Peyer's patch (tissue), 4 donors: ENCODE results near the gene N4BP2.

Experiments used
- POLR2A ChIP-seq, 2 donors: fragments of 450-650 bp; IDR thresholded peaks; one replicate each; pipeline ENCODE4 v1.5.1; 2017; ENCODE audit warnings: antibody characterized with exemption in 2 of 2, mild to moderate bottlenecking in 2 of 2, moderate library complexity in 2 of 2
- TF ChIP-seq, protein P1 (sequence below), 6 experiments: fragments of 450-650 bp in 4 of 6; fragments of 200-600 bp in 2 of 6; sonication (generic) in 1 of 6; IDR thresholded peaks; one replicate each; pipeline ENCODE4 v1.5.1; 2017 to 2019; ENCODE audit warnings: antibody characterized with exemption in 6 of 6, mild to moderate bottlenecking in 3 of 6, moderate library complexity in 1 of 6

DNA sequence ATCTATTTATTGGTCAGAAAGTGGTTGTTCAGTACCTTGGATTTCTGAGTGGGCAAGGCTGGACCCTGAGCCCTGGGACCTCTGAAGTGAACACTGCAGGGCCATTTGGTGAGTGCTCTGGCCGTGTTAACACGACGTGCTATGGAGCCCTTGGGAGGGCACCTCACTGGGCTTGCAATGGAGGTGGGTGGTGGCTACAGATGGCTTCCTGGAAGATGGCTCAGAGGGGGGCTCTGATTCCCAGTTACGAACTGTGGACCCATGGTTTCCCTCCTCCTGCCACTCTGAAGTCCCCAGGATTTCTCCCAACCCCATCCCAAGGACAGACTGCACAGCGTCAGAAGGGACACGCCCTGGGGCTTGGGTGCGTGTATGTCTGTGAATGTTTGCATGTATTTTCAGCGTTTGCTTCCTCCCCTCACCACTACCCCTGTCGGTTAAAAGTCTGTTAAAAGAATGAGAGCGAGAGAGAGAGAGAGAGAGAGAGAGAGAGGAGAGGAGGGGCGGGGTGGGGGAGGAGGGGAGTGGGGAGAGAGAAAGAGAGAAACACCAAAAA is 136.4 kb downstream of the N4BP2 start:
- TF ChIP-seq, protein P1, sequence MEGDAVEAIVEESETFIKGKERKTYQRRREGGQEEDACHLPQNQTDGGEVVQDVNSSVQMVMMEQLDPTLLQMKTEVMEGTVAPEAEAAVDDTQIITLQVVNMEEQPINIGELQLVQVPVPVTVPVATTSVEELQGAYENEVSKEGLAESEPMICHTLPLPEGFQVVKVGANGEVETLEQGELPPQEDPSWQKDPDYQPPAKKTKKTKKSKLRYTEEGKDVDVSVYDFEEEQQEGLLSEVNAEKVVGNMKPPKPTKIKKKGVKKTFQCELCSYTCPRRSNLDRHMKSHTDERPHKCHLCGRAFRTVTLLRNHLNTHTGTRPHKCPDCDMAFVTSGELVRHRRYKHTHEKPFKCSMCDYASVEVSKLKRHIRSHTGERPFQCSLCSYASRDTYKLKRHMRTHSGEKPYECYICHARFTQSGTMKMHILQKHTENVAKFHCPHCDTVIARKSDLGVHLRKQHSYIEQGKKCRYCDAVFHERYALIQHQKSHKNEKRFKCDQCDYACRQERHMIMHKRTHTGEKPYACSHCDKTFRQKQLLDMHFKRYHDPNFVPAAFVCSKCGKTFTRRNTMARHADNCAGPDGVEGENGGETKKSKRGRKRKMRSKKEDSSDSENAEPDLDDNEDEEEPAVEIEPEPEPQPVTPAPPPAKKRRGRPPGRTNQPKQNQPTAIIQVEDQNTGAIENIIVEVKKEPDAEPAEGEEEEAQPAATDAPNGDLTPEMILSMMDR (IDR thresholded peaks at IDR 0.05) = no peak
- no peak for TF ChIP-seq POLR2A (IDR thresholded peaks at IDR 0.05)
